ENCODE data around the gene TSPAN18.

TSPAN18 gene

GRCh38 chr11:44780940-44781631 lies 54.3 kb downstream of the TSPAN18 start:
- no peak for DNase-seq

GRCh38 chr11:44781655-44782054 lies 54.9 kb downstream of the TSPAN18 start:
- no peak for DNase-seq

GRCh38 chr11:44782478-44782877 lies 55.7 kb downstream of the TSPAN18 start:
- DNase-seq, result no peak

GRCh38 chr11:44784436-44784760 lies 57.6 kb downstream of the TSPAN18 start:
- peak in 1 of 2 donors; percentile 7 for DNase-seq

GRCh38 chr11:44784851-44785250 lies 58.1 kb downstream of the TSPAN18 start:
- no peak for DNase-seq

GRCh38 chr11:44785856-44786607 lies 59.3 kb downstream of the TSPAN18 start:
- peak in 1 of 2 donors; percentile 6 for DNase-seq

GRCh38 chr11:44787070-44787469 lies 60.3 kb downstream of the TSPAN18 start:
- no peak for DNase-seq

DNA sequence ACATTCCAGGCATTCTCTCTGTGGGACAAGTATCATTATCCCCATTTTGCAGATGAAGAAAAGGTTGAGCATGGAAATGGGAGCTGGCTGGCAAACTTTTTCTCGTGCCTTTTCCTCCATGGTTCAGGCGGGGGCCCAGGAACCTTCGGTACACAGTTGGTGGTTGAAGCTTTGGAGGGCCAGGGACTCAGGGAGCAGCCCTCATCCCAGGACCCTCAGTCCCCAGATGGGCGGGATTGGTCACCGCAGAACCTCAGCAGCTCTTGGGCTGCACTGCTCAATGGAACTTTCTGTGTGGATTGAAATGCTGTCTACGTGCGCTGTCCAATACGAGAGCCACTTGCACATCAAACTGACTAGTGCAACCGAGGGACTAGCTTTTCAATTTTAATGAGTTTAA lies 61.2 kb downstream of the TSPAN18 start:
- DNase-seq, result no peak

DNA sequence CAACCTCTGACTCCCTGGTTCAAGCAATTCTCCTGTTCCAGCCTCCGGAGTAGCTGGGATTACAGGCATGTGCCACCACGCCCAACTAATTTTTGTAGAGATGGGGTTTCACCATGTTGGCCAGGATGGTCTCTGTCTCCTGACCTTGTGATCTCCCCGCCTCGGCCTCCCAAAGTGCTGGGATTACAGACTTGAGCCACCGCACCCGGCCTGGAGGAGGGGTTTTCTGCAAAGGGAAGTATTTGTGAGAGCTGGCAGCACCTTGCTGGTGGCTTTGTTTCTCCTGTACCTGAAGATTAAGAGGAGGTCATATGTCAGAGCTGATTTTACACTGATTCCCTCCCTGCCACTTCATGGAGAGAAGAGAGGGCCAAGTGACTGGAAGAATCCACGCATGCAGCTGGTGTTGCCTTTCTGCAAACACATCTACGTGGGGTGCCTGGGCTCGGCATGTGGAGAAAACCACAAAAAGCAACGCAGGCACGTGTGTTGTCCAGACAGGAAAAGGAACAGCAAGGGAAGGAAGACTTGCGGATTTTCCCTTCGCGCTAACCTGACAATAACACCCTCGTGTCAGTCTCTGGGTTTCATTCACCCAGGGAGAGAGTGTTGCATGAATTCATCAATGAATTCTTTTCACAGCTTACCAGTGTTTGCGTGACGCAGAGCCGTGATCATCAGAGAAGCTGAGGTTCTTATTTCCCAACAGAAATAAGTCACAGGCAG lies 61.9 kb downstream of the TSPAN18 start:
- DNase-seq, result no peak

DNA sequence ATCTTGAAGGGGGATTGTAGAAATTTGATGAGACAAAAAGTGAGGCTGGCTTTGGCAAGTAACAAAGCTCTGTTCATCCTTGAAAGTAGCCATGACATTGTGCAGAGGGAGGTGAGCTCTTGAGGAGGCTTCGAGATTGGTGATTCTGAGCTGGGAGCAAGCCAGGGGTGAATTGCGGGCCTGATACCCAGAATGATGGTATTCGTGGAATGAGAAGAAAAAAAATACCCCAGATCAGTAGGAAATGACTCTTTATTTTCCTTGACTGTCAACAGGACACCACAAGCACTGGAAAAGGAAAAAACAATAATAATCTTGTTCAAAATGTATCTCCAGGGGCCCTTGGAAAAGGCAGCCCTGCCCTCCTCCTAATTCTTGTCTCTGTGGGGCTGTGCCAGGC lies 62.7 kb downstream of the TSPAN18 start:
- no peak for DNase-seq

GRCh38 chr11:44790211-44790610 lies 63.4 kb downstream of the TSPAN18 start:
- DNase-seq, result no peak

DNA sequence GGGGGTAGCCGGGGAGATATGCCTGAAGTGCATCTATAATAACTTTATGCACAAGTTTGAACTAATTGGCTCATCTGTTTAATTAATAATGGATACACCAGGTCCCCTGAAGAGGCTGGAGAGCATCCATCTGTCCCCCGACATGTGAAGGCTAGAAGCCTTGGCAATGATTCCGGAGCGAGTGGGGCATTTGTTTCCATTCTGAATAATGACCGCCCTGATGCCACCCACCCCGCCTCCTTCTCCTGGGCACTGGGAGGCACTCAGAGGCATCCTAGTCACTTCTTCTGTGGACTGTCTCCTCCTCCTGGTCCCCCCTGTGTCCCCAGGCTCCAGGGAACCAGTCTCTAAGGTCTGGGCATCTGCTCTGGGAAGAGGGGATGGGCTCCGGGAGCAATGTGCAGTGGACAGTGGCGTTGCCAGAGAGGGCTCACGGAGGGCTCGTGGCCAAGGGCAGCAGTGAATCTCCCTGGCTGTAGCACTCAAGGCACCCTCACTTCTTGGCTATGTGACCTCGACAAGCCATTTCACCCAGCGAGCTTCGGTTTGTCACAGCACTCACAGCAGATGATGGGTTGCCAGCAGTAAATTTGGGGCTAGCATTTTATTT lies 64.7 kb downstream of the TSPAN18 start:
- no peak for DNase-seq

DNA sequence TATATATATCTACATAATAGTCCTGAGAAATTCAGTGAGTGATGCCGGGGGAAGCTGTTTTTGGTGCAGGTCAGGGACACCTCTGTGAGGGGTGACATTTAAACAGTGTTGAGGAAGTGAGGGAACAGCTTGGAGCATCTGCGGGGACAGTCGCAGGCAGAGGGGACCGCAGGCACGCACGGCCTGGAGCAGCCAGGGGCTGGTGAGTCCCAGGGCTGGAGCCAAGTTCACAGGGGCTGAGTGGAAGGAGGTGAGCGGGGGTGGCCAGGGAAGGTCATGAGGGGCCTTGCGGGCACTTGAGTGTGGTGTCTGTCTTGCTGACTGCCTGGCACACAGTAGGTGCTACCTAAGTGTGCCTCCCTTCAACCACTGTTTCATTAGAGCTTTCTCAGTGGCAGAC lies 65.4 kb downstream of the TSPAN18 start:
- DNase-seq, result no peak

GRCh38 chr11:44793350-44794090 lies 66.8 kb downstream of the TSPAN18 start:
- DNase-seq, result no peak

GRCh38 chr11:44795803-44796535 lies 69.2 kb downstream of the TSPAN18 start:
- no peak for DNase-seq

DNA sequence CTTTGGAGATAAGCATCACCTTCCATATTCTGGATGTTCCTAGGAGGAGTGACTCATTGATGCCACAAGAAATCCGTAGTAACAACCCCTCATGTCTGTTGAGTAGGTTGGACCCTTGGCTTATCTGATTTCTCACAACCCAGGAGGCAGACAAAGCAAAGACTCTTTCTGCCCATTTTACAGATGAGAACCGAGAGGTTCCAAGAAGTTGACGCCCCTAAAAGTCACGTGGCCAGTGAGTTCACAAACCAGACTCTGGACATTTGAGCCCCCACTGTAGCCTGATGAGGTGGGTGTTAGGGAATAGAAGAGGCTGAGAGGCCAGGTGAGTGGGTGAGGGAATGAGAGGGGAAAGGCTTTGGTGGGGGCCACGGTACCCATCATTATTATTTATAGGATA lies 70.3 kb downstream of the TSPAN18 start:
- no peak for DNase-seq

GRCh38 chr11:44797886-44798606 lies 71.3 kb downstream of the TSPAN18 start:
- no peak for DNase-seq

DNA sequence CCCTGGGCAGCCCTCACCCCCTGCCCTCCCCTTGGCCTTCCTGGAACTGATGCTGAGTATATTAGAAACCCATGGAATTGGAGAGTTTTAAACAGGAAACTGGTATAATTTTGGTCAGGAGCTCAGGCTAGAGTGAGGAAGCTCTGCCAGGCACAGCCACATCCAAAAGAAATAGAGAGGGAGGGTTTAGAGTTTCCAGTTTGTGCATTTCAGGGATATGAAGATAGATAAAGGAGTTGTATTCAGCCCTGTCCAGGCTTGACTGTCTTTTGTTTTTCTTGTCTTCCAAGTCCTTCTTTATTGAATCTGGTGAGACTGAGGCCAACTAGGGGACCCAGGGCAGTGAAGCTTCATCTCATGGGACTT lies 71.8 kb downstream of the TSPAN18 start:
- DNase-seq, result no peak

DNA sequence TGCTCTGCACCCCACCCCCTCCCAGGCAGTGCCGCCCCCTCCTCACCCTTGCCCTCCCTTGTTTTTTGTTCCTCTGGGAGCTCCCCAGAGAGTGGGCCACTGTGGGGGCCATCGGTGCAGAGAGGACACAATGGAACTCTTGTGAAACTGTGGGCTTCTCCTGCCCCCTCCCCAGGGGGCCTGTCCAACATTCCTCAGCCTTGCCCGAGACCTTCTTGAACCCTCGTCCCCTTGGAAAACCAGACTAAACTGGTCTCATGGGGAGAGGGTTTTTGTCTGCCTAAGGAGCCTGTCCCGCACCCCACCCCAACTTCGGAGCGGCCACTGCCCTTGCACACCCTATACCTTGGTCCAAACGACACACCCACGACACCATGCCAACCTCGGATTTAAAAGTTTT lies 72.2 kb downstream of the TSPAN18 start:
- no peak for DNase-seq

DNA sequence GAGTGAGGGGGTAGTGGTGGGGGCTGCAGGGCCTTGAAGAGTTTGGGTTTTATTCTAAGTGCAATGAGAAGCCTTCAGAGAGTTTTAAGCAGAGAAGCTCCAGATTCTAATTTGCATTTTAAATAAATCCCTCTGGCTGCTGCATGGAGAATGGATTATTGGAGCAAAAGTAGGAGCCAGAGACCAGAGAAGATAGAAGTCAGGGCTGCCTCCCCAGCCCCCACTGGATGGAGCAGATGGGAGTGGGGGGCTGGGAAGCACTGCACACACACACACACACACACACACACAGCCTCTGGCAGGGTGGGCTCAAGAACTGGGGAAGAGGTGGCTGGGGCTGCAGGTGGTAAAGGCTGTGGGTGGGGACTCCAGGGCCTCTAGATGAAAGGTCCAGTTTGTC lies 75.6 kb downstream of the TSPAN18 start:
- no peak for DNase-seq

GRCh38 chr11:44803009-44803408 lies 76.2 kb downstream of the TSPAN18 start:
- DNase-seq, result no peak
